IPS DF 4.7 (cell line): Measurements from ENCODE around the gene SLC38A11.
"Not testable (repeated sequence)": the region's sequence is repeated elsewhere in the genome, so short reads cannot be mapped to it uniquely, and the experiment has no call there.

Experiments used
- DNase-seq: peaks from one replicate; pipeline ENCODE4 v3.0.0-alpha.2; 2013; ENCODE audit warnings: low spot score; ENCODE audit errors: extremely low read depth

Gene SLC38A11, protein sequence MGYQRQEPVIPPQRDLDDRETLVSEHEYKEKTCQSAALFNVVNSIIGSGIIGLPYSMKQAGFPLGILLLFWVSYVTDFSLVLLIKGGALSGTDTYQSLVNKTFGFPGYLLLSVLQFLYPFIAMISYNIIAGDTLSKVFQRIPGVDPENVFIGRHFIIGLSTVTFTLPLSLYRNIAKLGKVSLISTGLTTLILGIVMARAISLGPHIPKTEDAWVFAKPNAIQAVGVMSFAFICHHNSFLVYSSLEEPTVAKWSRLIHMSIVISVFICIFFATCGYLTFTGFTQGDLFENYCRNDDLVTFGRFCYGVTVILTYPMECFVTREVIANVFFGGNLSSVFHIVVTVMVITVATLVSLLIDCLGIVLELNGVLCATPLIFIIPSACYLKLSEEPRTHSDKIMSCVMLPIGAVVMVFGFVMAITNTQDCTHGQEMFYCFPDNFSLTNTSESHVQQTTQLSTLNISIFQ

DNA sequence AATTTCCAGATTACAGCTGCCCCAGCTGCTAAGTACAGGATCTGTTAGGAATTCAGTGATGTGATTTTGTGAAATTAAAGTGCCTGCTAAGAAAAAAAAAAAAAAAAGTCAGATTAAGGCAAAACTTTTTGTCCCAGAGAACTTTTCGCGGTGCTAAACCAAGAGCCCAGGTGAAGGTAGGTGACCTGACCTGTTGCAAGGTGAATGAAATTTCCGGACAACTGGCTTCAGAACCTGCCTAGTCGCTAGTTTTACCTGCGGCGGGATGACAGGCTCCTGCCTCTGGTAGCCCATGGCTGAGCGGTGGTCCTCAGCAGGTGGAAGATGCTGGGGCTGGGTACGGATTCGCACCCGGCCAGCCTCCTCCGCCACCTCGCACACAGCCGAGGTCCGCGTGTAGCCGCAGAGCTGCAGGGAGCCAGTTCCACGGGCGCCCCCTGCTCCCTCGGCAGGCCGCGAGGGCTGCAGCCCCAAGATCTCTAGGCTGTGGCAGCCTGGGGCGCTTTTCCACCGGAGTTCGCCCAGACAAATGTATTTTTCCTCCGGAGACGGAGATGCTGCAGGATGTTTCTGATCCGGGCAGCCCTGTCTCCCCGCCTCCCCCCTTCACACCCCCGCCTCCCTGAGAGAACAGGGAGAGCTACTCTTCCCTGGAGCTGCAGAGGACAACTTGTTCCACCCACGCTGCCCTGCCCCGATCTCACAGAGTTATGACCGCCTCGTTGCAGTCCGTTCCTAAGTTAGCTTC is at the start of gene SLC38A11:
SLC38A11 (minus strand) TSS at position 572 of the 748 bp plus-strand sequence; CDS start at position 294, 278 bp downstream.
- no peak for DNase-seq

DNA sequence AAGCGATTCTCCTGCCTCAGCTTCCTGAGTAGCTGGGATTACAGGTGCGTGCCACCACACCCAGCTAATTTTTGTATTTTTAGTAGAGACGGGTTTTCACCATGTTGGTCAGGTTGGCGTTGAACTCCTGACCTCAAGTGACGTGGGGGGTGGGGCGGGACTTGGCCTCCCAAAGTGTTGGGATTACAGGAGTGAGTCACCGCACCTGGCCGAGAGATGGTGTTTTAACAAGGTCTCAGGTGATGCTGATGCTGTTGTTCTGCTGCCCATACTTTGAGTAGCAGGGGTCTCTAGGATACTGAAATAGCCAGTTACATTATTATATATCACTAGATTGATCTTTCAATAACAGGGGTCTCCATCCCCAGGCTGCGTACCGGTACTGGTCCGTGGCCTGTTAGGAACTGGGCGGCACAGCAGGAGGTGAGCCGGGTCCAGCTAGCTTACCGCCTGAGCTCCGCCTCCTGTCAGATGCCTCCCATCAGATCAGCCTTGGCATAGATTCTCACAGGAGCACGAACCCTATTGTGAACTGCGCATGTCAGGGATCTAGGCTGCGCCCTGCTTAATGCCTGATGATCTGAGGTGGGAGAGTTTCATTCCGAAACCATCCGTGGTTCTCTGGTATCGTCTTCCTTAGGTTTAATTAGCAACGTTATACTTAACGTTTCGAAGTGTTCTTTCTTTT is 48.3 kb upstream of the SLC38A11 start:
- no peak for DNase-seq

DNA sequence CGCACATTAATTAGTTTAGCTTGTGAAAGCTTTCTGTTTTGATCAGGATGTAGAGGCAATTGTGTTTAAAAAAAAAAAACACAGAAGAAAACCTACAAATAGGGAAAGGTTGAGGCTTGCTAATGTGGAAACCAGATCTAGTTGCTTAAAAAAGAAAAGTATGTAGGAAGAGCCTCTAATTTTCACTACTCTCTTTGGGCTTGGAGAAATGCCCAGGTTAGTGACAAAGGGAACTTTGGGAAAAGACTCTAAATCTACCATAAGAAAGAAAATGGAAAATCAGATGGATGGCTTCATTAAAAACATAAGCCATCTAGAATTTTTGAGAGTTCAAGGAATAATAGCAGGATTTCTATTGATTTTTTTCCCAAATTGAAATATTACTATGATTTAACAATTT is 47.3 kb upstream of the SLC38A11 start:
- no peak for DNase-seq

DNA sequence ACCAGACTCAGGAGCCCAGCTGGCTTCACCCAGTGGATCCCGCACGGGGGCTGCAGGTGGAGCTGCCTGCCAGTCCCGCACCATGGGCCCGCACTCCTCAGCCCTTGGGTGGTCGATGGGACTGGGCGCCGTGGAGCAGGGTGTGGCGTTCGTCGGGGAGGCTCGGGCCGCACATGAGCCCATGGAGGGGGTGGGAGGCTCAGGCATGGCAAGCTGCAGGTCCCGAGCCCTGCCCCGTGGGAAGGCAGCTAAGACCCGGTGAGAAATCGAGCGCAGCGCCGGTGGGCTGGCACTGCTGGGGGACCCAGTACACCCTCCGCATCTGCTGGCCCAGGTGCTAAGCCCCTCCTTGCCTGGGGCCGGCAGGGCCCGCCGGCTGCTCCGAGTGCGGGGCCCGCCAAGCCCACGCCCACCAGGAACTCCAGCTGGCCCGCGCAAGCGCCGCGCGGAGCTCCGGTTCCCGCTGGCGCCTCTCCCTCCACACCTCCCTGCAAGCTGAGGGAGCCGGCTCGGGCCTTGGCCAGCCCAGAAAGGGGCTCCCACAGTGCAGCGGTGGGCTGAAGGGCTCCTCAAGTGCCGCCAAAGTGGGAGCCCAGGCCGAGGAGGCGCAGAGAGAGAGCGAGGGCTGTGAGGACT is 39.5 kb upstream of the SLC38A11 start:
- not testable (repeated sequence) for DNase-seq

DNA sequence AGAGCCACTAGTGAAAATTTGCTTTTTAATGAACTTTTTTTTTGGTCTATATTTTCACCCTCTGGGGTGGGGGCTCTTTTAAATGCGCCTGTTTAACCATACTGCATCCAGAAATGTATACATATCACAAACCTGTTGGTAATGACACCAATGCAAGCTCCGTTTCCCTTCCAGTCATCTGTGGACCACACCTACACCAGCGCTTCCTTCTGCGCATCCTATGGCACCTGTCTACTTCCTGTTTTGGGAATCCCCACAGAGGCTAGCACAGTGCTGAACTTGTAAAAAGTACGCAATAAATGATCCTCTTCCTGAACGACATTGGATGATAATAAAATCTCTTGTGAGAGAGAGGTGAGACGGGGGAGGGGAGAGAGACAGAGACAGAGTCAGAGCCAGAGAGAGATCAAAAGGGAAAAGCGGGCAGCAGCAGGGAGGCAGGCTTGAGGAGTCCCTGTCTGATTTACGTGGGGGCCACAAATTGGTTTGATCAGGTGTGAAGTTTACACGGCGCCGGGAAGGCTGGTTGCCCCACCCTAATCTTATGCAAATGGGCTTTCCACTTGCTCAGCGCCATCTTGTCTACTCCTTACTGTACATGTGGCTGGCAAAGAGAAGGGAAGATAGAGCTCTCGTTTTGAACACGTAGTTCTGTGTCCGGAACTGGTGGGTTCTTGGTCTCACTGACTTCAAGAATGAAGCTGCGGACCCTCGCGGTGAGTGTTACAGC is 38.1 kb upstream of the SLC38A11 start:
- no peak for DNase-seq

DNA sequence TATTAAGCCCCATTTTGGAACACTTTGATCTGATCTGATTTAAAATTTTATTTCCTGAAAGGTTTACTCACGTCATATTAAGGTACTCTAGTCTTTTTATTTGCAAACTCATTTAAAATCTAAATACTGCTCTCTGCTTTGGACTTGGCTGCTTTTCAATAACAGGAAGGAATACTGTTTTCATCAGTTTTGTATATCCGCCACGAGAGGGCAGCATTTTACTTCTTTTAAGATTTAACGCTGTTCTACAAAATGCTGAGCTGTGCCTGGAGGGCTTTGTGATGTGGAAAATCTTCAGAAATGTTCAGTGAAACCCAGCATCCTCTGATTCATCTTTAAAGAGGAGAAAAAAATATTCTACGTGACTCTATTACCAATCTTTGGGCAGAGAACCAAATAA is 37.5 kb upstream of the SLC38A11 start:
- peak; percentile 38 for DNase-seq

DNA sequence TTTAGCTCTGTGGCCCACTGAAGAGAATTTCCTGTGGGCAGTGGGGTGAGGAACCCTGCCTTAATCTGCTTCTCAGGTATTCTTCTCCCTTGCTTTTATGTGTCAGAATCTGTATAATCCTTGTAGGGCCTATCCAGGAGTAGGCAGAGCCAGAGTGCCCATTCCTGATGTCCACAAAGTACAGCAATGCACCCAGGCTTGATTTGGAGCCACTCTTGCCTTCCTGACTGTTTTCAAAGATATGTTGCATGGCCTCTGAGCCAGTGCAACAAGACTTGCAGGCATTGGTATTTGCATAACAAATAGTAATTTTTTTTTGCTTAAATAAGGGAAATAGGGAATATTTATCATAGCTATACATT is 36.7 kb upstream of the SLC38A11 start:
- DNase-seq: not testable (repeated sequence)

DNA sequence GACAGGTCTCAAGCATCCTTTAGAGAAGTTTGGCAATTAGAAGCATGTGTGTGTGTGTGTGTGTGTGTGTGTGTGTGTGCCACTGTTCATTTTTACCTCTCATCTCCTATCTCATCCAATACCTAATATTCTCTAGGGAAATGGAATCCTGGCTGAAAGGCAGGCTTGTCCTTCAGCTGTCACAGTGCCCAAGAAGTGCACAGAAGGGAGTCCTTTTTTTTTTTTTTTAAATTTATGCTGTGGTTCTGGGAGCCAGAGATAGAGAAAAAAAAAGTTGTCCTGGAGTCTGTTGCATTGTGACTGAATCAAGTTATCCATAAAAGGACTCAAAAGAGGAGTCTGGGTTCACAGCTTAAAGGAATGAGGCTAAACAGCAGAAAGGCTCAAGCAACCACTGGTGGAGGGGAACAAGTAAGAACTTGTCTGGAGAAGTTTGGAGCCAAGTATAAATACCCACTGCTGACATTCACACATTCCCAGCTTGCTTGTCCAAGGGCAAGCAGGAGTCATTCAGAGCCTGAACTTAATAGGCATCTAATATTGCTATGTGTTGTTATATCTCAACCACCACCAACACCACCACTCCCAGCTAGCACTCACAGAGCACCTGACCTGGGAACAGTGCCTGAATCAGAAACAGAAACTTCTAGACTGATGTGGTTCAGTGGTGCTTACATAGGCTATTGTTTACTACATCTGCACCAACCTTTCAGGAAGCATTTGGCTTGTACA is 36.2 kb upstream of the SLC38A11 start:
- not testable (repeated sequence) for DNase-seq

DNA sequence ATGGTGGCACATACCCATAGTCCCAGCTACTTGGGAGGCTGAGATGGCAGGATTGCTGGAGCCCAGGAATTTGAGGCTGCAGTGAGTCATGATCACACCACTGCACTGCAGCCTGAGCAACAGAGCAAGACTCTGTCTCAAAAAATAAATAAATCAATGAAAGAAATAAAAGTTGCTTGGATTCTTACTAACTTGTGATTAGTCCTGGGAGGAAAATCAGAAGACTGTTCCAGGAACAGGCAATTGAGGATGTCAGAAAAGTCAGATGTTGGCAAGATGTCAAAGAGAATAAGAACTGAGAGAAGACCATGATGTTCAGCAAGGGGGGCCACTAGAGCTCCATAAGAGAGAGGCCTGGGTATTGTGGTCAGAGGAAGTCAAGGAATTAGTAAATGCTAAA is 35.6 kb upstream of the SLC38A11 start:
- DNase-seq: not testable (repeated sequence)

DNA sequence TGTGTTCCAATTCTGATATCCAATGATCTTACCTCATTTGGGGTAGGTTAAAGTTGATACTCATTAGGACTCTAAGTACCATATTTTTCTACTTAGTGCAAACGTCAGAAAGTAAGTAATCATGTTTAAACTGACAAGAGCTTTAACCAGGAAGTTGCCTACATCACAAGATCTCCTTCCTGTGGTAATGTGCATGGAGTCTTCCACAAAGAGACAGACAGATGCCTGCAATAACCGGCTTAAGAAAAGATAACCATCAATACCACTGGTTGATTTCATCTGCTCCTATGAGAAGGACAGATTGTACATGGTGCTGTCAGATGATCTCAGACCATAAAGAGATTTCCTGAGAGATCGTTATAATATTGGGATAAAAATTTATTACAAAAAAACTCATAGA is 33.5 kb upstream of the SLC38A11 start:
- not testable (repeated sequence) for DNase-seq

DNA sequence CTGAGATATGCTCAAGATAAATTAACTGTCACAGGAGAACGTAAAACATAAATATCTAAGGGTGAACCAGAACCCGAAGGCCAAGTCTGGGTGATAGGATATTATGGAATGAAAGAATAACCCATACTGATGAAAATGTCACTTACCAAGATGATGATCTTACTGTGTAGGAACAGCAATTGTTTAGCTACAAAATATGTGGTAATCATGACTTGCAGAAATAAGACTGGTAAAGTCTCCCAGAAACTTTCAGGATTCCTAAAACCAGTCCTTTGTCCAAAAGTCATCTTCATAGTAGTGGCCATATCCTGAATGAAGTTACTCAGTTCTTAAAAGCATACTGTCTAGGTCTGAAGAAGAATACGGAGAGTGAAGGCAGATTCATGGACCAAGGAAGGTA is 30.7 kb upstream of the SLC38A11 start:
- DNase-seq: not testable (repeated sequence)

DNA sequence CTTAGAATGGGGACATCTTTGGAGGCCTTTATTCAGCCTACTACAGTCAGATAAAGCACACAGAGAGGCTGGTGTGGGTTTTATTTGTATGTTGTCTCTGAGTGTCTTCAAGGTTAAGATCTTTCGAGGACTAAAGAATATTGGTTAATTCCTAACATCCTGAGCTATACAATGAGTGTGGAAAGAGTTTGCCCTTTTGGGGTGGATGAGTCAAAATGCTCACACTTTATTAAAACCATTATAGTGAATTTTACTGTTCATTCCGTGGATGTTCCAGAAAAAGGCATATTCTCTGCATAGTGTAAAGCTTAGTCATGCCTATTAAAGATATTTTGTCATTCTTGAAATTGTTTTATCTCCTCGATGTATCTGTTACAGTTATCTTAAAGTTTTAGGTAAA is 29.1 kb upstream of the SLC38A11 start:
- DNase-seq: no peak

DNA sequence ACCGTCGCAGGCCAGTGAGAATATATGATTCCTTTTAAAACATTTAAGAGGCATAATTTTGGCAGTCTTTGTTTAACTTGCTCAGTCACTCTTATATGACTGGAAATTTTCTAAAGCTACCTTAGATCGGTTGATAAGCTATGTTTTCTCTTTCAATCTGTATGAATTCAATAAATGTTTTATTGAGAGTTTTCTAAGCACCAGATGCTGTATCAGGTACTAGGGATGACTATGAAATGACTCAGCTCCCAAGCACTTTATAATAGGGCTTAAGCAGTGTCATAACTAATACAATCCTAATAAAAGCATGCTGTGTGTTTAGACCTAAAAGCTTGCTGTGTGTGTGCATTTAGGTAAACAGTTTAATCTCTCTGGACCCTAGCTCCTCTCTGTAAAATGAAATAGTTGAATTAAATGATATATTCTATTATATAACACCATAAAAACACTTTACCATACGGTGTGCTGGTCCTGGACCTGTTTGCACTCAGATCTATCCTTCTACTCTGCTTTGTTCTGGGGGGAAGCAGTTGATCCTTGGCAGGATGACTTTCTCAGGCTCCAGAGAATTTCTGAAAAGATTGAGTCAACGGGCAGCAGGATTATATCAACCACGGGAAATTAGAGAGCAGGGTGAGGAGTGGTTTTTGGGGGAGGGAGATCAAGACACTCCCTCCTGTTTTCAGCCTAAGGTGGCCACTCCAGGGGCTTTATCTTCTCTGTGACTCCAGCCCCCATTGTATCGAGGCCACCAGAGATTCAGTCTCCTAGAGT is 26.1 kb upstream of the SLC38A11 start:
- DNase-seq: no peak

DNA sequence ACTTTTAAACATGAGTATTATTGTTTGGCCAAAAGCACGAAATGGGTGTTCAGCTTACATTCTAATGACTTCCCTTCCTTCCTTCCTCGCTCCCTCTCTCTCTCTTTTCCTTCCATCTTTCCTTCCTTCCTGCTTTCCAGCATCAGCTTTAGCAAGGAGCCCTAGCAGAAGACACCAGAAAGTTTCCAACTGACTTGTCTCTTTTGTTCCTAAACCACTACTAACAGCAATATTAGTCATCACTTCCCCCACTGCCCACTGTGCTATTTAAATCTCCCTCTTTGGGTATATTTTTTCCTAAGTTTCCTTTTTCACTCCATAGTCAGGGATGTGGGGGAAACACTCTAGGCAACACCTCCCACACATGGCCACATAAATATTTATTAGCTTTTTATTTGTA is 25.4 kb upstream of the SLC38A11 start:
- not testable (repeated sequence) for DNase-seq

DNA sequence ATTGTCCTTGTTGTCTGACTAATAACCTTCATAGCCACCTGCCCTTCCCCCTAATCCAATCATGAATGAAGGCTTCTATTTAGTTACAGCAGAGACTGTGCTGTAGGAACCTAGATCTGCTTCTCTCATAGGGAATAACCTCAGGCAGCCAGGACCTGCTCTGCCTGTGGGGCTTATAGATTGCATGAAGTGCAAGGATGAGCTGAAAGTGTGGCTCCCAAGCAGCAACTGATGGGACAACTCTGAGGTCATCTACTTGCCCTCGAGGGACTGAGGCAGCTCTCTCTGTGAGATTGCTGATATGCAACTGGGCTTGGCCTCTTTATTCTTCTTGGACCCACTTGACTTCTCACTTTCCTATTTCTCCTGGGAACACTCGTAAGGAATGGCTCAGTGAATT is 23.8 kb upstream of the SLC38A11 start:
- no peak for DNase-seq

DNA sequence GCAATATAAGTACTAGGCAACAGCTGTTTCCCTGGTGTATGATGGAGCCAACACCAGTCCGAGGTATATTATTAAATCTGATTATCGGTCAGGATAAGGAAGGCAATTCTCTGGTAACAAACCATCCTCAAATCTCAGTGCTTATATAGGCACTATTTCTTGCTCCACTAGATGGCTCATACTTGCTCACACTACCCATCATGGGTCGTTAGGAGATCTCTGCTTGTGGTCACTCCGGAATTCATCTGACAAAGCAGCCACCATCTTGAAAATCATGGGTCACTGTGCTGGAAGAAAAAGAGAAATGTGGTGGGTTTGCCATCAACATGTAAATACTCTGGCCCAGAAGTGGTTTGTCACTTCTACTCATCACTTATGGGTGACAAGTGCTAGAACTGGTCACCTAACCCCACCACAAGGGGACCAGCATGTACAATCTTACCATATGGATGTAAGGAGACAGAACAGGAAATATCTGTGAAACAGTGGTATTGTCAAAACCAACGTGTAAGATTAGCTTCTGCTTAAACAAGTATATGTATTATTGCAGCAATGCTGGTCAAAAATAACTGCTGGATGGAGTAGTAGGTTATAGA is 21.6 kb upstream of the SLC38A11 start:
- not testable (repeated sequence) for DNase-seq

DNA sequence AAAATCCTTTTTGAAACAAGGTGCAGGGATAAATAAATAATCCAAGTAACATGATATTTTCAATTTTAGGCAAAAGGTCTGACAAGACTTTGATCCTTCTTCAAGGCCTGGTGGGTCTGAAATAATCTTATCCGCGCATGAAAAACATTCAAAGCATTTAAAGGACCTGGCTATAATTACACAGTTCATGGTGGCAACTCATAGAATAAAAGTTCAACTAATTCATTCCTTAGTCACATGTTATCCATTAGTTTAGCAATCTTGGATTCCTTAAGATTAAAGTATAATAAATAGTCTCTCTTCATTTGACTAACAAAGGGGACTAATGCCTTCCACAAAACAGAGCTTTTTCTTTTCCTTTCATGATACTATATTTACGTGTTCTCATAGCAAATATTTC is 21.0 kb upstream of the SLC38A11 start:
- DNase-seq: no peak

DNA sequence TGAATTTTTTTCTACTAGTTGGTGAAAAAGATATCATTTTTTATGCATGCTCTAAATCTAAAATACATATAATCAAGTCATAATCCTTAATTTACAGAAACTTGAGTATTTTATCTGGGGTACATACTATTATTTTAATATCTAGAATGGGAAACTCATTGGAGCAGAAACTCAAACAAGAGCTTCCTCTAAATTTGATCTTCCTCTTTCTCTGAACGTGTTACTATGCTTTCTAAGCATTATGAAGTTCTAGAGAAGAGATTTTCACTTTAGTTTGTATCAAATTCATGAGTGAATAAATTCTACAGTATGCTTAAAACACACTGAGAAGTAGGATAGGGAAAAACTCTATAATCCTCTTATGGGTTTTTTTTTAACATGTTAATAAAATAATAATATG is 20.6 kb upstream of the SLC38A11 start:
- no peak for DNase-seq

DNA sequence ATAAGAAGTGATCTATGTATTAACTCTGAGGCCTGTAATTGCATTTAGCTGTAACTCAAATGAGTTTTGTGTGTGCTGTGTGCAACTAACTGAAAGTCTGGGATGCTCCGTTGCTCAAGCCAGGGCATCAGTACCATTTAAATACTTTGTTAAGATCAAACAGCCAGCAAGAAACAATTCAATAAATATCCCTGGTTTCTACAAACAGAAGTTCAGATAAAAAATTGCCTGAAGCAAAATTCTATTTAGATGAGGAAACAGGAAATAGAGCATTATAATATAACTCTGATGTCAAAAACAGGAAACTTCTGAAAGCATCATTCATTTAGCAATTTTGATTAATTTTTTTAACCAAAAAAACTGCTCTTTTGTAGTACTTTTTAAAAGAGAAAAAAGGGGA is 18.9 kb upstream of the SLC38A11 start:
- no peak for DNase-seq
